ENCODE data around the gene KCNMA1.

Gene KCNMA1

DNA sequence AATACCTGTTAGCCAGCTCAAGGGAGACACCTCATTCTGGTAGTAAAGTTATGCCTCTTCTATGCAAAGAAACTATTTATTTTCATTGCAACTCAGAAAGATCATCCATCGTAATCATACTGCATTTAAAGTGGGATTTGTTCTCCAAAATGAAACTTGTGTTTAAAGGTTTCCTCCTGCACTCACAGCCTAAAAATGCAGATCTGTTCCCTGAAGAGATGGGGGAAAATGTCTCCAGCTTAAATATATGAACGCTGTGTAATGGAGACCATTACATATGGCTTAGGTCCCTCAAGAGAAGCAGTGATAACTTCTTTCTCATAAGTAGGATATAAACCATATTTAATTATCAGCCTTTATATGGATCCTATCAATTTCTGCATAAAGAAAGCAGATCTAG, 665.1 kb downstream of the KCNMA1 start:
- no peak overlapping the region for H3K4me3 ChIP-seq (ENCODE audit: control insufficient read depth, low read depth, low read length)
- TF ChIP-seq, protein P1, sequence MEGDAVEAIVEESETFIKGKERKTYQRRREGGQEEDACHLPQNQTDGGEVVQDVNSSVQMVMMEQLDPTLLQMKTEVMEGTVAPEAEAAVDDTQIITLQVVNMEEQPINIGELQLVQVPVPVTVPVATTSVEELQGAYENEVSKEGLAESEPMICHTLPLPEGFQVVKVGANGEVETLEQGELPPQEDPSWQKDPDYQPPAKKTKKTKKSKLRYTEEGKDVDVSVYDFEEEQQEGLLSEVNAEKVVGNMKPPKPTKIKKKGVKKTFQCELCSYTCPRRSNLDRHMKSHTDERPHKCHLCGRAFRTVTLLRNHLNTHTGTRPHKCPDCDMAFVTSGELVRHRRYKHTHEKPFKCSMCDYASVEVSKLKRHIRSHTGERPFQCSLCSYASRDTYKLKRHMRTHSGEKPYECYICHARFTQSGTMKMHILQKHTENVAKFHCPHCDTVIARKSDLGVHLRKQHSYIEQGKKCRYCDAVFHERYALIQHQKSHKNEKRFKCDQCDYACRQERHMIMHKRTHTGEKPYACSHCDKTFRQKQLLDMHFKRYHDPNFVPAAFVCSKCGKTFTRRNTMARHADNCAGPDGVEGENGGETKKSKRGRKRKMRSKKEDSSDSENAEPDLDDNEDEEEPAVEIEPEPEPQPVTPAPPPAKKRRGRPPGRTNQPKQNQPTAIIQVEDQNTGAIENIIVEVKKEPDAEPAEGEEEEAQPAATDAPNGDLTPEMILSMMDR (IDR thresholded peaks at IDR 0.05; ENCODE audit: control insufficient read depth, insufficient read depth, low read depth, low read length, missing control alignments) = no peak
- DNase-seq (ENCODE audit: low read depth) = no peak

DNA sequence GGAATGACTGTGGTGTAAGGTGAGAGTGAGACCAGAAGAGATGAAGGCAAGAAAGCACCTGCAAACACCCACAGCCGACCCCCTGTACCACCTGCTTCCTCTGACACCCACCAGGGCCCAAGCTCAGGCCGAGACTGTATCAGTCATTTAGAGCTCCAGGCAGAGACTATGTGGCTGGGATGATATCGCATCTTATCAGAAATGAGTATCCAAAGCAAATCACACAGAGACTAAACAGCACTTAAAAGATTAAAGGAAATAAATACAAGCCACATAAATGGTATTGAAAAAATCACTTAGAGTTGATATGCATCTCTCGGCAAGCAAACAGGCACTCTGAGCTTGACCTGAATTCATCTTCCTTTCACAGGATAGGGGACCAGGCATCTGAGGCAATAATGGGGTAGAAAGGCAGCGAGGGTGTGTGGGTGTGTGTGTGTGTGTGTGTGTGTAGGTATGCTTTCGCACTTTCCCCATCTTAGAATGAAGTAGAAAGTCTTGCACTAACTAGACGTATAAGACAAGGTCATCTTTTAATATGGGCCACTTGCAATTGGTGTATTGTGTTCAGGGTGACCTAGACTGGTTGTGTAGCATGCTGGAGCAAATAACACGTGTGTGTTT, 665.9 kb downstream of the KCNMA1 start:
- TF ChIP-seq, protein P1 (IDR thresholded peaks at IDR 0.05; ENCODE audit: control insufficient read depth, insufficient read depth, low read depth, low read length, missing control alignments) = no peak

DNA sequence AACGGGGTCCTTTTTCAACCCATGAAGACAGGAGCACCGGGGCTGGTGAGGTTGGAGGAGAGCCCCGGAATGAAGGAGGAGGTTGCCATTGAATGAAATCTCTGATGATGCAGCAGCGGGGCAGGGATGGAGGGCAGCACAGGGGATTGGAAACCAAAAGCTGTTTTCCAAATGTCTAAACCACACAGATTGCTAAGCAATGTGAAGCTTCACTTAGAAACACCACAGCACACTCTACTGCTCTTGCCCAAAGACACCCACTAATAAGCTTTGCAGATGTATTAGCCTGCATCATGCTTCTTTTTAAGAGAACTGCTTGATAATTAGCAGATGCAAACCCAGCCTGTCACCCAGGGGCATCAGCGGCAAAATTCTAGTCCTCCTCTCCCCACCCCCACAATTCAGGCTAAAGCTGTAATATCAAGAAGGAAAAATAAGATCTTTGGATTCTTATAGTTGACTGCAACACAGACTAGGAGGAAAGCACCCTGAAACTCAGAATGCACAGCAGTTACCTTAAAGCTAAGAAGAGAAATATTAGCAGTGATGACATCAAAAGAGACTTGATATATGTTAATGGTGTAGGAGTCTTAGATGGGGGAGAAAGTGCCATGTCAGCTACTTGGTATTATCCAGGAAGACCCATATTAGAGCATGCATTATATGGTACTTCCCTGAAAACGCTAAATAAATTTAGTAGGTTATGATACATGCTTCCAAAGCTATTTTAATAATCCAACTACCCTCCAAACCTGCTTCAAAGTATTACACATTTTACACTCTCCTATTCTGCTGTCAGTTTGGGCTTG, 666.7 kb downstream of the KCNMA1 start:
- no peak overlapping the region for H3K4me3 ChIP-seq (ENCODE audit: control insufficient read depth, low read depth, low read length)
- TF ChIP-seq, protein P1 (IDR thresholded peaks at IDR 0.05; ENCODE audit: control insufficient read depth, insufficient read depth, low read depth, low read length, missing control alignments) = no peak
- no peak for DNase-seq (ENCODE audit: low read depth)

More for the DNA sequence above, 665.9 kb downstream of the KCNMA1 start:
- no peak overlapping the region for H3K4me3 ChIP-seq (ENCODE audit: control insufficient read depth, low read depth, low read length)
- DNase-seq (ENCODE audit: low read depth) = no peak

DNA sequence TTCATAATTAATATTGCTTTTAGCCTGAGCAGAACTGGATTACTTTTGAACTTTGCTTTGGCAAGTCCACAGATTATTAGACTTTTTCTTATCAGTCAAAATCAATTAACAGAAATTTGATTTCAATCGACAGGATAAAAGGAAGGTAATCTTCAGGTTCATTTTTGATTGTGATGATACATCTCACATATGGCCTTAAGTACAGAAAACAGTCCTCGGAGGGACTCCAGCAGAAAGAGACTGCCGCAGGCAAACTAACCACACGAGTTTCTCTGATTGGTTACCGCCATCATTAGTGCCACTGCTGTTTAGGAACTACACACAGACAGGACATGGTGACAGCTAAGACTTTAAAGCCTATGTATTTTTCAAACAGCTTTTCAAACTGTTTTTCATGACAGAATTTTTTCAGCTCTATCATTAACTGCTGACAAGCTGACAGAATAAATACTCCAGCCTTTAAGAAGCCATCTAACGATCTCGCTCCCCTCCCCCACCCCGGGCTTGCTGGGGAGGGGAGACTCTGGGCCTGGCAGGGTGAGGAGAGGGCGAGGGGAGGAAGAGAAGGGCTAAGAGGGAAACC, 668.2 kb downstream of the KCNMA1 start:
- TF ChIP-seq, protein P1 (IDR thresholded peaks at IDR 0.05; ENCODE audit: control insufficient read depth, insufficient read depth, low read depth, low read length, missing control alignments) = no peak
- H3K4me3 ChIP-seq (ENCODE audit: control insufficient read depth, low read depth, low read length) = no peak overlapping the region
- DNase-seq (ENCODE audit: low read depth) = no peak

DNA sequence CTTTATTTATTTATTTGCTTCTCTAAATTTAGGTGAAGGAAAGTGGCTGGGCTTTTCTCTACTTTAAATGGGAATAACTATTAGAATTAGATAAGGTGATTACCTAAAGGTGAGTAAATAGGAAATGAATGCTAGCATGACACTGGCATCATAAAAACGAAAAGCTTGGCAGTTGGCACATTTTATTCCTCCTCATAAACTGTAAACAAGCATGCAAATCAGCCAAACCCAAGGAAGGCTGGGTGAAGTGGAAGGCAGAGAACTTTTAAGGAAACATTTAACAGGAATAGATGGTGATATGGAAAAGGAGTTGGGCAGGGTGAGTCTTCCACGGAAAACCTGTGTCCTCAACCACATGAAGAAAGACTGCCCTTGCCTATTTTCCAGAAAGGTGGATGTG, 669.1 kb downstream of the KCNMA1 start:
- no peak for DNase-seq (ENCODE audit: low read depth)
- TF ChIP-seq, protein P1 (IDR thresholded peaks at IDR 0.05; ENCODE audit: control insufficient read depth, insufficient read depth, low read depth, low read length, missing control alignments) = no peak
- H3K4me3 ChIP-seq (ENCODE audit: control insufficient read depth, low read depth, low read length) = no peak overlapping the region

DNA sequence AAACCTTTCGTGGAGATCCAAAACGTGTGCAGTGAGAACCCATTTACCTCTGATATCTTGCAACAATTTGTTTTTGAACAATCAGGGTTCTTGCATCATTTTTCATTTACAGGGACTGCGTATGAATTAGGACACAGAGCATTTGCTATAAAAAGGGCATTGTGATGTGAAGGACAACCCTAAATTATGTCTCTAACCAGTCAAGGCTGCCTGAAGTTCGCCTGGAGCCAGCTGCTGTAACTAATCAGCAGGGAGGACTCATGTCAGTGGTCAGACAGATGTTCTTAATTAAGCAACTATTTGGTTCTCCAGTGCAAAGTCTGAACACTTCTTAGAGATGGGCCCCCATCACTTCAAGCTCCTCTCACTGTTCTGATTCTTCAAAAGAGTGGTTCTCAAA, 674.8 kb downstream of the KCNMA1 start:
- DNase-seq (ENCODE audit: low read depth) = peak; percentile 62
- H3K4me3 ChIP-seq (ENCODE audit: control insufficient read depth, low read depth, low read length) = no peak overlapping the region
- TF ChIP-seq, protein P1 (IDR thresholded peaks at IDR 0.05; ENCODE audit: control insufficient read depth, insufficient read depth, low read depth, low read length, missing control alignments) = no peak
